Type B pancreatic cell (in vitro differentiated cells): ENCODE measurements around the gene CD99L2. TPM values are rescaled to one million over a fixed set of nuclear protein-coding genes. Genes with fewer than 3 reads are reported as not detected.

Experiments
- DNase-seq: peaks from one replicate; pipeline ENCODE4 v3.0.0; 2021; ENCODE audit warnings: mixed read lengths; ENCODE audit not compliant: unreplicated experiment; ENCODE audit errors: extremely low spot score
- H3K27ac Mint-ChIP-seq: 2 replicates; pipeline ENCODE4 v1.8.0; 2021; ENCODE audit warnings: mild to moderate bottlenecking, mixed read lengths
- H3K27me3 Mint-ChIP-seq: 2 replicates; pipeline ENCODE4 v1.8.0; 2021; ENCODE audit warnings: mixed read lengths
- H3K36me3 Mint-ChIP-seq: 2 replicates; pipeline ENCODE4 v1.8.0; 2021; ENCODE audit warnings: mixed read lengths
- H3K4me1 Mint-ChIP-seq: one replicate; pipeline ENCODE4 v1.8.0; 2021; ENCODE audit warnings: mixed read lengths; ENCODE audit not compliant: unreplicated experiment
- H3K4me3 Mint-ChIP-seq: 2 replicates; pipeline ENCODE4 v1.8.0; 2021; ENCODE audit warnings: mild to moderate bottlenecking, mixed read lengths
- H3K9me3 Mint-ChIP-seq: 2 replicates; pipeline ENCODE4 v1.8.0; 2021; ENCODE audit warnings: mixed read lengths
- total RNA-seq: library from RNA; stranded (reverse); gene quantifications from 2 replicates; pipeline ENCODE4 v1.2.1, GENCODE V29; 2021; ENCODE audit warnings: low replicate concordance
- TF ChIP-seq, protein P1 (sequence below): fragments of 200-600 bp; sonication (generic); conservative IDR thresholded peaks from 2 replicates; pipeline ENCODE4 v1.5.0; 2021; ENCODE audit warnings: antibody characterized with exemption, mild to moderate bottlenecking

The CD99L2 gene
- total RNA-seq, 1 donor from 2014 or later: 35.1 TPM

DNA sequence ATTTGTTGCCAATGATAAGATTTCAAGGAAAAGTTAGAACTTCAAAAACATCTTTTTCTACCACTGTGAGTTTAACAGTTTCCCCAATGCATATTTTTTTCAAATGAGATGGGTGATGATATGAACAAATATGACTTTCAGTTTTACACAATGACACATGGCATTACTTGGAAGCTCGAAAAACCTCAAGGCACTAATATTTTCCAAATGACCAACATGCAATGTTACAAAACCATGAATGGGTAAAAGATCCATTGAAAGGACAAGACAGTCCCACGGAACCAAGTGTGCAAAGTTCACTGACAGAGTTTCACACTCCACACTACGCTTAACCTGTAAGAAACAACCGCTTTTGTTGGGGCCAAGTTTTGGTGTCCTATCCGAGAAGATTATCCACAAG is 84.5 kb downstream of the CD99L2 start:
- no peaks in the 10 kb centered on the region for H3K4me1 Mint-ChIP-seq
- no peak overlapping the region for H3K27ac Mint-ChIP-seq
- no peak for DNase-seq
- no peaks in the 10 kb centered on the region for H3K9me3 Mint-ChIP-seq
- peaks cover 3% of the 10 kb centered on the region for H3K36me3 Mint-ChIP-seq
- no peaks in the 10 kb centered on the region for H3K27me3 Mint-ChIP-seq
- TF ChIP-seq, protein P1, sequence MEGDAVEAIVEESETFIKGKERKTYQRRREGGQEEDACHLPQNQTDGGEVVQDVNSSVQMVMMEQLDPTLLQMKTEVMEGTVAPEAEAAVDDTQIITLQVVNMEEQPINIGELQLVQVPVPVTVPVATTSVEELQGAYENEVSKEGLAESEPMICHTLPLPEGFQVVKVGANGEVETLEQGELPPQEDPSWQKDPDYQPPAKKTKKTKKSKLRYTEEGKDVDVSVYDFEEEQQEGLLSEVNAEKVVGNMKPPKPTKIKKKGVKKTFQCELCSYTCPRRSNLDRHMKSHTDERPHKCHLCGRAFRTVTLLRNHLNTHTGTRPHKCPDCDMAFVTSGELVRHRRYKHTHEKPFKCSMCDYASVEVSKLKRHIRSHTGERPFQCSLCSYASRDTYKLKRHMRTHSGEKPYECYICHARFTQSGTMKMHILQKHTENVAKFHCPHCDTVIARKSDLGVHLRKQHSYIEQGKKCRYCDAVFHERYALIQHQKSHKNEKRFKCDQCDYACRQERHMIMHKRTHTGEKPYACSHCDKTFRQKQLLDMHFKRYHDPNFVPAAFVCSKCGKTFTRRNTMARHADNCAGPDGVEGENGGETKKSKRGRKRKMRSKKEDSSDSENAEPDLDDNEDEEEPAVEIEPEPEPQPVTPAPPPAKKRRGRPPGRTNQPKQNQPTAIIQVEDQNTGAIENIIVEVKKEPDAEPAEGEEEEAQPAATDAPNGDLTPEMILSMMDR: no peak
- H3K4me3 Mint-ChIP-seq: no peak overlapping the region

DNA sequence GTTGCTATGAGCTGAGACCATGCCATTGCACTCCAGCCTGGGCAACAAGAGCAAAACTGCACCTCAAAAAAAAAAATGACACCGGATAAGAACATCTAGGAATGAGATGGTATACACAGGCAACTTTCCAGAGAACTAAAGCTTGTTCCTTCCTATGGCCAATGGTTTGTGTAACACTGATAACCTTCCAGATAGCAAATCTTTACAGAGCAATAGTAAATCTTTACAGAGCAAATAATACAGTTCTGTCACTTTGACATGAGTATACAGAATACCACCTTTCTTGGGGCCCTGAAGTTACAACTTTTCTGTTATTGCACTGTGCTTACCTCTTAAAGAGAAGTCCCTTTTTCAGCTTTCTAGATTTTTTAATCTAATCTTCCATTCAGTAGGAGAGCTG is 91.6 kb downstream of the CD99L2 start:
- H3K27me3 Mint-ChIP-seq: no peaks in the 10 kb centered on the region
- TF ChIP-seq, protein P1: no peak
- no peak for DNase-seq
- H3K27ac Mint-ChIP-seq: no peak overlapping the region
- H3K4me3 Mint-ChIP-seq: no peak overlapping the region
- no peaks in the 10 kb centered on the region for H3K4me1 Mint-ChIP-seq
- peaks cover 7% of the 10 kb centered on the region for H3K36me3 Mint-ChIP-seq
- H3K9me3 Mint-ChIP-seq: no peaks in the 10 kb centered on the region

DNA sequence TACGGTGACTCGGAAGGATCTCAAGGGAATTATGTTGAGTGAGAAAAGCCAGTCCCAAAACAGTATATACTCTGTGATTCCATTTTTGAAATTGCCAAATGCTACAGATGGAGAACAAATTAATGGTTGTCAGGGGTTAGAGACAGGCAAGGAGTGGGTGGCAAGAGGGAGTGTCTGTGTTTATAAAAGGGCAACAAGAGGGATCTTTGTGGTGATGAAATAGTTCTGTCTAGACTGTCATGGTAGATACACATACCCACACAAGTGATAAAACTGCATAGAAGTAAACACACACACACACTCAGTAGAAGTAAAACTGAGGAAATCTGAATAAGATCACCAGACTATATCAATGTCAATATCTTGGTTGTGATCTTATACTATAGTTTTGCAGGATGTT is 92.7 kb downstream of the CD99L2 start:
- Mint-ChIP-seq H3K27ac (no peak overlapping the region), H3K4me3 (no peak overlapping the region), H3K9me3 (no peaks in the 10 kb centered on the region), H3K4me1 (no peaks in the 10 kb centered on the region), H3K27me3 (no peaks in the 10 kb centered on the region), H3K36me3 (peaks cover 7% of the 10 kb centered on the region)
- no peak for DNase-seq
- TF ChIP-seq, protein P1: no peak

DNA sequence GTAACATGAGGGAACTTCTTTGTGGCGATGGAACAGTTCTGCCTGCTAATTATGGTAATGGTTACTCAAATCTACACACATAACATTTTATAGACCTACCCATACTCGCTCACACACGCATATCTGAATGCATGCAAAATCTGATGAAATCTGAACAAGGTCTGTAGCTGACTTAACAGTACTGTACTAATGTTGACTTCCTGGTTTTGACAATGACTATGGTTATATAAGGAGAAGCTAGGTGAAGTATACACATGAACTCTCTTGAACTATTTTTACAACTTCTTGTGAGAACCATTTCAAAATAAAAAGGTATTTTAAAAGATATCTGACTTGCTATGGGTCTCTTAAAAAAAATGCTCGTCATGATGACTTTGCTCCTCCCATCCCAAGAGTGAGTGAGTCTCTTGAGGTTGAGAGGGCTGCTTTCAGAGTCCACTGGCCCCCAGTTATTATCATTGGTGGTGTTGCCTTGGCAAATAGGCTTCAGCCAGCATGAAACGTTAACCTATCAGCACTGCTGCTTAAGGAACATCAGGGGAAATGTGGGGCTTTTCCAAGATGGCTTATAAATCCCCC is 105.4 kb downstream of the CD99L2 start:
- peaks cover 35% of the 10 kb centered on the region for H3K36me3 Mint-ChIP-seq
- H3K27me3 Mint-ChIP-seq: no peaks in the 10 kb centered on the region
- H3K4me1 Mint-ChIP-seq: no peaks in the 10 kb centered on the region
- H3K27ac Mint-ChIP-seq: no peak overlapping the region
- H3K9me3 Mint-ChIP-seq: no peaks in the 10 kb centered on the region
- H3K4me3 Mint-ChIP-seq: no peak overlapping the region
- TF ChIP-seq, protein P1: no peak
- no peak for DNase-seq

GRCh38 chrX:150790021-150790420 is 108.4 kb downstream of the CD99L2 start:
- H3K4me1 Mint-ChIP-seq: no peaks in the 10 kb centered on the region
- H3K27ac Mint-ChIP-seq: no peak overlapping the region
- H3K9me3 Mint-ChIP-seq: no peaks in the 10 kb centered on the region
- DNase-seq: no peak
- peaks cover 32% of the 10 kb centered on the region for H3K36me3 Mint-ChIP-seq
- no peaks in the 10 kb centered on the region for H3K27me3 Mint-ChIP-seq
- no peak overlapping the region for H3K4me3 Mint-ChIP-seq
- TF ChIP-seq, protein P1: no peak

- peaks cover 10% of the 10 kb centered on the region for H3K36me3 Mint-ChIP-seq
- H3K4me1 Mint-ChIP-seq: no peaks in the 10 kb centered on the region
- TF ChIP-seq, protein P1: no peak
- H3K27me3 Mint-ChIP-seq: no peaks in the 10 kb centered on the region
- H3K27ac Mint-ChIP-seq: no peak overlapping the region
- H3K4me3 Mint-ChIP-seq: no peak overlapping the region
- no peaks in the 10 kb centered on the region for H3K9me3 Mint-ChIP-seq
- DNase-seq: no peak
Measured at GRCh38 chrX:150781677-150782076, 116.8 kb downstream of the CD99L2 start.
